ENCODE results near the gene ASB6.
"Not testable (repeated sequence)": the region's sequence is repeated elsewhere in the genome, so short reads cannot be mapped to it uniquely, and the experiment has no call there.

Gene ASB6

DNA sequence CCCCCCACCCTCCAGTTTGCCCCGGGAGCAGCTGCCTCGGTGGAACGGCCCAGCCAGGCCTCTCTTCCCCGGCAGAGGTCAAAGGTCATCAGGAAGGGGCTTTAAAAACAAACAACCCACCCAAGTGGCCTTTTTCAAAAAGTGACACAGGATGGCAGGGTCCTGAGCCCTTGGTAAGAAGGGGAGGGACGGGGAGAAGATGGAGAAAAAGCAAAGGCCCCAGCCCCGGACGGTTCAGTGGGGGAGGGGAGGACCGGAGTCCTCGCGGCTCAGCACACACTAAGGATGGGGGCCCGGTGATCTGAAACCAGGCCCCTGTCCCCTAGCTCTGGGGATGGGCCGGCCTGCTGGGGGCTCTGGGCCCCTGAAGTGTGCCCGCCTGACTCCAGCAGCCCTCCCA, 24.6 kb upstream of the ASB6 start:
- no peak for DNase-seq

DNA sequence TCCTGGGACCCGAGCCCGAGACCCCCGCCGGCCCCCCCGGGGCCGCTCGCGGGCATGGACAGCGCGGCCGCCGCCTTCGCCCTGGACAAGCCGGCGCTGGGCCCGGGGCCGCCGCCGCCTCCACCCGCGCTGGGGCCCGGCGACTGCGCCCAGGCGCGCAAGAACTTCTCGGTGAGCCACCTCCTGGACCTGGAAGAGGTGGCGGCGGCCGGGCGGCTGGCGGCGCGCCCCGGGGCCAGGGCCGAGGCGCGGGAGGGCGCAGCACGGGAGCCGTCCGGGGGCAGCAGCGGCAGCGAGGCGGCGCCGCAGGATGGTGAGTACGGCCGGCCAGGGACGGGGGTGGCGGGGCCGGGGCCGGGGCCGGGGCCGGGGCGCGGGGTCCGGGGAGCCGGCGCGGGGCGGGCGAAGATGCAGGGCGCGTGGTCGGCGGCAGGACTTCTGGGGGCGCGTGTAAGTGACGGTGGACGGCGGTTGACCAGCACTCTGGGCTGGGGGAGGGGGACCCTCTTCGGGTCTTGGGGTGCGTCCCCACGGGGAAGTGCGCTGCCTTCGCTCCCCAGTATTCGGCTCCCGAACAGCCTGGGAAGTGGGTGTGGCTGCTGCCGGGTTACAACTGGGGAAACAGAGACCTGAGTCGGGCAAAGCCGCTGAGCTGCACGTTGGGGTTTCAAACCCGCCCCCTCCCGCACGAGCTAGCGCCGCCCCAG, 24.0 kb upstream of the ASB6 start:
- DNase-seq: no peak

GRCh38 chr9:129665389-129665775, 23.4 kb upstream of the ASB6 start, which contains the start of gene PRRX2:
TSS of gene PRRX2 (plus strand) at chr9:129665647. CDS start at chr9:129665868, 221 bp downstream.
- no peak for DNase-seq

DNA sequence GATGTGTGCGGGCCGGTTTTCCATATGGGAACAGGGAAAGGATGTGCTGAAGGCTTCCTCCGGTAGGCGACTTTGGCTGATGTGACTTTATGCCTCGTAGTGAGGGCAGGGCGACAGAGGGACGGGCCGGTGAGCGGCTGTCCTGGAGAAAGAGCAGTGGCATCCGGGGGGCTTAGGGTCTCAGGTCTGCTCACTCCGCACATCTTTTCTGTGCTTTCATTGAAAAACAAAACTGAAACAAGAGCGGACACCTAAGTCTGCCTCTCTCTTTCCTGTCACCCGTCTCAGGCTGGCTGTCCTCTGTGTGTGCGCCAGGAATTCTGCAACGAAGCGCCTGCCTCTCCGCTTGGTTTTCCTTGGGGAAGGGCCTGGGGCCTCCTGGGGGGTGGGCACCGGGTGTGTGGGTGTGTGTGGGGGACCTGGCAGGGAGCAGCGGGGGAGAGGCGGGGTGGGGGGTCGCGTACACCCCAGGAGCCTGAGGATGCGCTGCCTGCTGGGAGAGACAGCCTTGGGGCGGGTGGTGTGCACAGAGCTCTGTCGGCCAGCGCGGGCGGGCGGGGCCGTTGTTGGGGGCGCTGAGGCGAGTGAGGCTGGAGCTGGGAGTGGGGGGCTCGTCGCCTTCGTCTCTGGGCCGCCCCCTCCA, 22.9 kb upstream of the ASB6 start:
- no peak for DNase-seq

GRCh38 chr9:129662239-129662638, 20.3 kb upstream of the ASB6 start:
- DNase-seq: not testable (repeated sequence)

GRCh38 chr9:129661029-129661428, 19.1 kb upstream of the ASB6 start:
- no peak for DNase-seq

DNA sequence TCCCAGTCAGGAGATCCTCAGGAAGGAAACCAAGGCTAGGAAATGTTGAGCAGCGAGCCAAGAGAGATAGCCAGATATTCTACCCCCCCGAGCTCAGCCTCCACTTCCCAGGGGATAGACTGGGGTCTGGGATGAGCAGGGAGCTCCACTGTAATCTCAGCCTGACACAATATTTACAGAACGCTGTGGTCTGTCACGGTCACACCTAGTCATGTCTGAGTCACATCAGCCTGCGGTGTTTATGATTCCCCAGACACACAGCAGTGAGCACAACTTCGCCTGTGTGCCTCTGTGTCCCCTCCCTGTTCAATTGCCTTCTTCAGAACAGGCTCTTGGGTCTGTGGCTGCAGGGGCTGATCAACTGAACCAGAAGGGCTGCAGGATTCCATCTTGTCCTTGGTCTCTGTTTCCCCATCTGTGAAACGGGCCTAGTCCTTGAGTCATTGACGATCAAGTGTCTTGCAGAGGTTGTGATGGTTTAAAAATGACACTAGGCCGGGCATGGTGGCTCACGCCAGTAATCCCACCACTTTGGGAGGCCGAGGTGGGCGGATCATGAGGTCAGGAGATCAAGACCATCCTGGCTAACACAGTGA, 14.9 kb upstream of the ASB6 start:
- DNase-seq: no peak

DNA sequence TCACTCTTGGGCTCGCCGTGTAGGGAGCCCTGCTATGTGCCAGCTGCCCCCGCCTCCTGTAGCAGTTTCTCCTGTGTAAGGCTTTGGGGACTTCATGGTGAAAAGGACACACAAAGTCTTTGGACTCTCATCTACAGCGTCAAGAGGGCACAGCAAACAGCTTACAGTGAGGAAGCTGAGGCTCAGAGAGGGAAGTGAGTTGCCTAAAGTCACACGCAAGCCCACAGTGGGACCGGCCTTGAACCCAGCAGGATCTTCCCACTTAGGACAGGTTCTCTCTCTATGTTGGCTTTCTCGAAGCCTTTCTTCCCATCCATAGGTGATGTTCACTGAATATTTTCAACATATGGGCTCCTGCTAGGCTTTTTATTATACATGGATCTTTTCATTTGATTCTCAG, 13.7 kb upstream of the ASB6 start:
- no peak for DNase-seq

- DNase-seq: no peak
Observed at GRCh38 chr9:129655154-129655553, 13.2 kb upstream of the ASB6 start.

DNA sequence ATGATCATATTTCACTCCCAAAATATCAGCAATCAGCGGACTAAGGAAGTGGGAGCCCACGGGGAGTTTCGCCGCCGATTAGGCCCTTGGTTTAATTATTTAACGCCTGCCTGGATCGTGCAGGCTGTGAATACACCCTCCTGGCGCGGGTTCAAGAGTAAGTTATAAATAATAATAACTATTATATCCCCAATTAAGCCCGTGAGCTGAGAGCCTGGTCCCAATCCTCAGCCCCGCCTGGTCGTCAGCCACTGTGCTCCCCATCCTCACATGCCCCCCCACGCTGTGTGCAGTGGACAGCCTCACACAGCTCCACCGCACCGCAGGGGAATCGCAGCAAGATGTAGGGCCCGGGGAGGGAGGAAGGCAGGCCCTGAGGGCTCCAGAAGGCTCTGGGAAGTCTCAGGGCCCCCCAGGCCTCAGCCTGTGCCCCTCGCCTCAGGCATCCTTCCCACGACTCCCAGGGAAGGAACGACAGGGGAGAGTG, 12.6 kb upstream of the ASB6 start:
- DNase-seq: no peak

- no peak for DNase-seq
Observed at GRCh38 chr9:129653823-129654553, 12.0 kb upstream of the ASB6 start.

GRCh38 chr9:129650680-129651235, 8.8 kb upstream of the ASB6 start:
- no peak for DNase-seq

DNA sequence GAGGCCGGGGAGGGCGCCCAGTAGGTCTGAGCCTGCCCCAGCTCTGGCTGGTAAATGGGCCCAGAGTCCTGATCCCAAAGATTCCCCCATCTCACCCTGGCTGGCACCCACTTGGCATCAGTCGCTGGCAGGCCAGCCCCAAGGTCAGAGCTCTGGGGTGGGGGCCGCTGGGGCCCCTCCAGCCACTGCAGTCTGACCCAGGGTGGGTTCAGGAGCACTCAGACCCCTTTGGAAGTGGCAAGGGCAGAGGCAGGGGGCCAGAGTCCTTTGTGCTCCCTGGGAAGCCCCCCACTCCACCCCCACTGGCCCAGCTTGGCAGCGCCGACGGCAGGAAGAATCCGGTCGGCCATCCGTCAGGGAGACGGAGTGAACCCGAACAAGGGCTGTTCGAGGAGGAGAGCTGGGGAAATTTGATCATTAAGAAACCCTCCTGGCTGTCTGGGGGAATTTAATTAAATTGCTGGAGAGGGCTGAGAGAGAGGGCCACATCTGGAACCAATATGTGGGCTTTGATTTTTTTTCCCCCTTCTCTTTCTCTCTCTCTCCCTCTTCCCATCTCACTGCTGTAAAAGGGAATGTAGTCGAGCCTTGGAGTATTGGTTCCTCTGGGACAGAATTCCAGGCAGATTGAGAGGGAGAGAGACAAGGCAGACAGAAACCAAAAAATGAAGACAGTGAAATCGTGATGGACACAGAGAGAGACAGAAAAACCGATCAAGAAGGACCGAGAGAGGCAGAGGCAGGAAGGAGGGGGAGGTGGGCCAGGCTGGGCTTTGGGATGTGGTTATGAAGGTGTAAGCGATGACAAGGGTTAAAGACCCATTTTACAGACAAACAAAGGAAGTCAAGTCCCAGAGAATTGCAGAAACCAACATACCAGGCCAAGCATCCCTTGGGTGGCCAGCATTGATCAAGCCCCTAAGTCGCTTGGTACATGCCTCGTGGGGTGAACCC, 8.1 kb upstream of the ASB6 start:
- no peak for DNase-seq

DNA sequence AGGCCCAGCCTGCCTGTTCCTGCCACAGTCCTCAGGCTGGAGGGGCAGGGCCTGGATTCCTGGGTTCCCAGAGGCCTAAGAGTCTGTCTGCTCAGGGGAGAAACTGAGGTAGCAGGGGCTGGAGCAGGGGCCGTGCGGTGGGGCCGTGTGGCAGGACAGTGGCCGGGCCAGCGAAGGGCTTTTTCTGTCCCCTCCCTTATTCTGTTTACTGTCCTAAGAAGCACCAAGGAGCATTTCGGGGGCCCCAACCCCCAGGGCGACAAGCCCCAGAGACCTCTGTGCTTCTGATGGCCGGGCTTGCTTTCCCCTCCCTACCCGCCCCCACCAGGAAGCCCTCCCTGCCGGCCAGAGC, 6.8 kb upstream of the ASB6 start:
- DNase-seq: no peak

GRCh38 chr9:129648092-129648763, 6.3 kb upstream of the ASB6 start:
- DNase-seq: no peak

DNA sequence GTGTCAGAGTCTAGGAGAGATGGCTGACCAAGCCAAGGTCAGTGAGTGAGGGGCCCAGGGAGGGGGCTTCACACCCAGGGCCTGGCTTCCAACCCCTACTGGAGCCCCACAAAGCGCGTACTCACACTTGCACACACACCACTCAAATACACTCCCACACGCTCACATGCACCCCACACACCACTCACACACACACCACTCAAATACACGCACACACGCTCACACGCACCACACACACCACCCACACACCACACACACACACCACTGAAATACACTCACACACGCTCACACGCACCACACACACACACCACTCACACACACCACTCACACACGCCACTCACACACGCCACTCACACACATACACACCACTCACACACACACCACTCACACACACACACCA, 5.7 kb upstream of the ASB6 start:
- DNase-seq: no peak

DNA sequence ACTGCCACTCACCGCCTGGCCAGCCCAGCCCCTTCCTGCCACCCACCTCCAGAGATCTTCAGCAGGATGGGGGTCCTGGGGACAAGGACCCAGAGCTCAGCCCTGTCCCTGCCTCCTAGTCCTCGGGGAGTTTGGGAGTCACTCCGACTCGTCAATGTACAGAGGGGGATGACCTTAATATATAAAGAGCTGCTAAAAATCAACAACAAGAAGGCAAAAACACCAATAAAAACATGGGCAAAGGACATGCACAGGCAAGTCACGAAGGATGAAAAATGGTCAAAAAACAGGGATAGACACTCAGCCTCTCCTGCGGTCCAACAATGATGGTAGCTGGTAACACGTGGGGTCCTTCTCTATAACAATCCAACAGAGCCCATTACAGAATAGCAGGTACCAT, 4.7 kb upstream of the ASB6 start:
- no peak for DNase-seq

GRCh38 chr9:129646252-129646651, 4.3 kb upstream of the ASB6 start:
- DNase-seq: no peak

DNA sequence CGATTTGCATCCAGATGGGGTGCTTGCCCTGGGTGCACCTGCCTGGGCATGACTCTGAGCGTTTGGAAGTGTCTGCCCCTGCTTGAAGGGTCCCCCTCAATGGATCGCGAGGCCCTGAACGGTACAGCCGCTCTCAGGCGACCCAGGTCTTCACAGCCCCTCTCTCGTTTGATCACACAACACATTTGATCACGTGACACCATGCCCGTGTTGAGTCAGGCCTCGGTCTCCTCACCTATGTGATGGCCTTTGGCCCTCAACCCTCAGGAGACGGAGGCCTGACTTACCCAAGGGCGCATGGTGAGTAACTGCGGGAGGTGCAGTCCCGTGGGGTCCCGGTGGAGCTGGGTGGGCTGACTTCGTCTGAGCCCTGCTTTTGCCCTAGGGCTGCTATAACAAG, 3.0 kb upstream of the ASB6 start:
- no peak for DNase-seq

DNA sequence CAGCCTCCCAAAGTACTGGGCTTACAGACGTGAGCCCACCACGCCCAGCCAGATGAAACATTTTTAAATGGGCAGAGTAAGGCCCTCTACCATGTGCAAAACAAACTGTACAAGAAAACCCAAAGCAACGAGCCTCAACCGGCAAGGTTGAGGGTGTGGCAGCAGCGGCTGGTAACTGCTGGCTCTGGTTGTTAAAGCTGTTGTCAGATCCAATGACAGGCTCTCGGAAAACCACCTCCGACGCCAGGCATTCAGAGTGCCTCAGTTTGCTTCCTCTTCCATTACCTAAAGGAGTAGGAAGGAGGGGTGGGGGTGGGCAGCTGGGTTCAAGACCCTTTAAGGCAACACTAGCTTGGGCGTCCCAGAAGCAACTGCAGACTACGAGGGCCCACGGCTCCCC, 2.4 kb upstream of the ASB6 start:
- DNase-seq: no peak

DNA sequence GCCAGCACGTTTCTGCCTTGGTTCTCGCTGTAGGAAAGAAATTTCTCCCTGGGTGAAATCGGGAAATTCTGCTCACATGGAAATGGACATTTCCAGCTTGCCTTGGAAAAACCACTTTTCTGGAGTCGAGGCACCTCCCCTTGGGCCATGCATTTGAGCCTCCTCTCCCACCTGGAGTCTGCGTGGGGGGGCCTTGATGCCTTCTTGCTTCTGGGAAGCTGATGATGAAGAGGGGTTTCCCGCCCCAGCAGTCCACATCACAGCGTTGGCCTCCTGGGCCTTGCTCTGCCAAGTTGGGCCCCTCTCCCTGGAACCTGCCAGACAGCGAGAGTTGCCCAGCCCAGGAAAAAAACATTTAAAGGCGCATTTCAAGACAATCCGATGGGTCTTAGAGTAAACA, 1.8 kb upstream of the ASB6 start:
- DNase-seq: no peak
